GM21619 (cell line): ENCODE data around the gene MAGEA2B.
"Not testable (repeated sequence)": the region's sequence is repeated elsewhere in the genome, so short reads cannot be mapped to it uniquely, and the experiment has no call there.

Source experiments
- ATAC-seq: cut with Tn5 transposase; IDR thresholded peaks from one replicate; pipeline ENCODE4 v1.9.1; 2021; ENCODE audit not compliant: unreplicated experiment

MAGEA2B gene

GRCh38 chrX:152713815-152714787 is at the start of gene MAGEA2B:
Gene MAGEA2B, plus strand, starts transcription at chrX:152714628. Its CDS starts 2,479 bp downstream, at chrX:152717107.
- ATAC-seq, result not testable (repeated sequence)

GRCh38 chrX:152674135-152674534 is 40.3 kb upstream of the MAGEA2B start:
- ATAC-seq, result no peak

GRCh38 chrX:152674652-152675051 is 39.8 kb upstream of the MAGEA2B start:
- ATAC-seq, result not testable (repeated sequence)

GRCh38 chrX:152681012-152681411 is 33.4 kb upstream of the MAGEA2B start:
- ATAC-seq, result peak; percentile 51

GRCh38 chrX:152697952-152698931 is 16.2 kb upstream of the MAGEA2B start, which contains the start of gene MAGEA3:
Gene MAGEA3, plus strand, starts transcription at chrX:152698794. Its CDS starts 2,039 bp downstream, at chrX:152700833.
- not testable (repeated sequence) for ATAC-seq

- ATAC-seq, result not testable (repeated sequence)
Measured at GRCh38 chrX:152700390-152700789, 14.0 kb upstream of the MAGEA2B start.

- ATAC-seq, result not testable (repeated sequence)
Measured at GRCh38 chrX:152706500-152706899, 7.9 kb upstream of the MAGEA2B start.

GRCh38 chrX:152709173-152709572 is 5.3 kb upstream of the MAGEA2B start, which contains the start of gene CSAG2:
Gene CSAG2, minus strand, starts transcription at chrX:152709273. Its CDS starts 161 bp downstream, at chrX:152709112.
- not testable (repeated sequence) for ATAC-seq

GRCh38 chrX:152713195-152713594 is 1.2 kb upstream of the MAGEA2B start:
- not testable (repeated sequence) for ATAC-seq

- ATAC-seq, result no peak
Measured at GRCh38 chrX:152725409-152725808, 11.0 kb downstream of the MAGEA2B start.

GRCh38 chrX:152733261-152733975 is 19.0 kb downstream of the MAGEA2B start, which contains the start of the genes CSAG1 and MAGEA12:
Gene CSAG1, minus strand, starts transcription at chrX:152733721. Its CDS starts 1,261 bp downstream, at chrX:152732460.
Gene MAGEA12, plus strand, starts transcription at chrX:152733757. Its CDS starts 2,405 bp downstream, at chrX:152736162.
- no peak for ATAC-seq

GRCh38 chrX:152734143-152734858 is 19.9 kb downstream of the MAGEA2B start:
- not testable (repeated sequence) for ATAC-seq

- ATAC-seq, result no peak
Measured at GRCh38 chrX:152735101-152735500, 20.7 kb downstream of the MAGEA2B start.

- no peak for ATAC-seq
Measured at GRCh38 chrX:152735860-152736511, 21.6 kb downstream of the MAGEA2B start.

GRCh38 chrX:152736528-152736927 is 22.1 kb downstream of the MAGEA2B start:
- ATAC-seq, result not testable (repeated sequence)

GRCh38 chrX:152738560-152738959 is 24.1 kb downstream of the MAGEA2B start:
- ATAC-seq, result no peak

GRCh38 chrX:152753686-152754650 is 39.5 kb downstream of the MAGEA2B start, which contains the start of gene MAGEA2:
Gene MAGEA2, minus strand, starts transcription at chrX:152753842. Its CDS starts 2,479 bp downstream, at chrX:152751363.
- not testable (repeated sequence) for ATAC-seq
